ENCODE data around the gene WIF1.

Gene WIF1

GRCh38 chr12:65169320-65170208, 48.5 kb upstream of the WIF1 start, which contains the start of gene LEMD3 (continued):
- TF ChIP-seq ZEB2 (tag by site-specific recombination; IDR thresholded peaks at IDR 0.05) (peak; percentile 99), ZBTB21 (tag by site-specific recombination; IDR thresholded peaks at IDR 0.05) (peak; percentile 50; the same call in 1 of the 2 replicates), SETDB1 (IDR thresholded peaks at IDR 0.05; ENCODE audit: insufficient read length, low read length) (peak; percentile 72), ZNF114 (tag by site-specific recombination; IDR thresholded peaks at IDR 0.05) (no peak), GLIS2 (tag by site-specific recombination; IDR thresholded peaks at IDR 0.05) (peak; percentile 79), HOXD13 (CRISPR knock-in tag; IDR thresholded peaks at IDR 0.05; ENCODE audit: borderline replicate concordance) (peak; percentile 97), ZNF140 (tag by site-specific recombination; IDR thresholded peaks at IDR 0.05) (no peak), KLF16 (tag by site-specific recombination; IDR thresholded peaks at IDR 0.05) (0 out of 2 replicates have a peak, but pooled peaks have one; percentile 12), ZNF639 (tag by site-specific recombination; IDR thresholded peaks at IDR 0.05) (peak; percentile 47; the same call in 1 of the 2 replicates), ZSCAN30 (tag by site-specific recombination; IDR thresholded peaks at IDR 0.05) (peak; percentile 11; the same call in 1 of the 2 replicates), ZBTB17 (tag by site-specific recombination; IDR thresholded peaks at IDR 0.05) (peak; percentile 67; the same call in 1 of the 2 replicates), REST (tag by site-specific recombination; IDR thresholded peaks at IDR 0.05) (no peak), ZNF335 (tag by site-specific recombination; conservative IDR thresholded peaks at IDR 0.05) (peak; percentile 70; the same call in 1 of the 2 replicates), BCL6B (tag by site-specific recombination; IDR thresholded peaks at IDR 0.05) (no peak), ZNF561 (tag by site-specific recombination; IDR thresholded peaks at IDR 0.05; ENCODE audit: borderline replicate concordance) (peak; percentile 84), ZBTB48 (tag by site-specific recombination; IDR thresholded peaks at IDR 0.05) (no peak), SP3 (tag by site-specific recombination; IDR thresholded peaks at IDR 0.05) (peak; percentile 77)
- TF ChIP-seq, protein P1, sequence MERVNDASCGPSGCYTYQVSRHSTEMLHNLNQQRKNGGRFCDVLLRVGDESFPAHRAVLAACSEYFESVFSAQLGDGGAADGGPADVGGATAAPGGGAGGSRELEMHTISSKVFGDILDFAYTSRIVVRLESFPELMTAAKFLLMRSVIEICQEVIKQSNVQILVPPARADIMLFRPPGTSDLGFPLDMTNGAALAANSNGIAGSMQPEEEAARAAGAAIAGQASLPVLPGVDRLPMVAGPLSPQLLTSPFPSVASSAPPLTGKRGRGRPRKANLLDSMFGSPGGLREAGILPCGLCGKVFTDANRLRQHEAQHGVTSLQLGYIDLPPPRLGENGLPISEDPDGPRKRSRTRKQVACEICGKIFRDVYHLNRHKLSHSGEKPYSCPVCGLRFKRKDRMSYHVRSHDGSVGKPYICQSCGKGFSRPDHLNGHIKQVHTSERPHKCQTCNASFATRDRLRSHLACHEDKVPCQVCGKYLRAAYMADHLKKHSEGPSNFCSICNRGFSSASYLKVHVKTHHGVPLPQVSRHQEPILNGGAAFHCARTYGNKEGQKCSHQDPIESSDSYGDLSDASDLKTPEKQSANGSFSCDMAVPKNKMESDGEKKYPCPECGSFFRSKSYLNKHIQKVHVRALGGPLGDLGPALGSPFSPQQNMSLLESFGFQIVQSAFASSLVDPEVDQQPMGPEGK (tag by site-specific recombination; IDR thresholded peaks at IDR 0.05): peak; percentile 73; the same call in 1 of the 2 replicates
- TF ChIP-seq, protein P2, sequence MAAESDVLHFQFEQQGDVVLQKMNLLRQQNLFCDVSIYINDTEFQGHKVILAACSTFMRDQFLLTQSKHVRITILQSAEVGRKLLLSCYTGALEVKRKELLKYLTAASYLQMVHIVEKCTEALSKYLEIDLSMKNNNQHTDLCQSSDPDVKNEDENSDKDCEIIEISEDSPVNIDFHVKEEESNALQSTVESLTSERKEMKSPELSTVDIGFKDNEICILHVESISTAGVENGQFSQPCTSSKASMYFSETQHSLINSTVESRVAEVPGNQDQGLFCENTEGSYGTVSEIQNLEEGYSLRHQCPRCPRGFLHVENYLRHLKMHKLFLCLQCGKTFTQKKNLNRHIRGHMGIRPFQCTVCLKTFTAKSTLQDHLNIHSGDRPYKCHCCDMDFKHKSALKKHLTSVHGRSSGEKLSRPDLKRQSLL (tag by site-specific recombination; IDR thresholded peaks at IDR 0.05): peak; percentile 85; the same call in 1 of the 2 replicates
- TF ChIP-seq, protein P3, sequence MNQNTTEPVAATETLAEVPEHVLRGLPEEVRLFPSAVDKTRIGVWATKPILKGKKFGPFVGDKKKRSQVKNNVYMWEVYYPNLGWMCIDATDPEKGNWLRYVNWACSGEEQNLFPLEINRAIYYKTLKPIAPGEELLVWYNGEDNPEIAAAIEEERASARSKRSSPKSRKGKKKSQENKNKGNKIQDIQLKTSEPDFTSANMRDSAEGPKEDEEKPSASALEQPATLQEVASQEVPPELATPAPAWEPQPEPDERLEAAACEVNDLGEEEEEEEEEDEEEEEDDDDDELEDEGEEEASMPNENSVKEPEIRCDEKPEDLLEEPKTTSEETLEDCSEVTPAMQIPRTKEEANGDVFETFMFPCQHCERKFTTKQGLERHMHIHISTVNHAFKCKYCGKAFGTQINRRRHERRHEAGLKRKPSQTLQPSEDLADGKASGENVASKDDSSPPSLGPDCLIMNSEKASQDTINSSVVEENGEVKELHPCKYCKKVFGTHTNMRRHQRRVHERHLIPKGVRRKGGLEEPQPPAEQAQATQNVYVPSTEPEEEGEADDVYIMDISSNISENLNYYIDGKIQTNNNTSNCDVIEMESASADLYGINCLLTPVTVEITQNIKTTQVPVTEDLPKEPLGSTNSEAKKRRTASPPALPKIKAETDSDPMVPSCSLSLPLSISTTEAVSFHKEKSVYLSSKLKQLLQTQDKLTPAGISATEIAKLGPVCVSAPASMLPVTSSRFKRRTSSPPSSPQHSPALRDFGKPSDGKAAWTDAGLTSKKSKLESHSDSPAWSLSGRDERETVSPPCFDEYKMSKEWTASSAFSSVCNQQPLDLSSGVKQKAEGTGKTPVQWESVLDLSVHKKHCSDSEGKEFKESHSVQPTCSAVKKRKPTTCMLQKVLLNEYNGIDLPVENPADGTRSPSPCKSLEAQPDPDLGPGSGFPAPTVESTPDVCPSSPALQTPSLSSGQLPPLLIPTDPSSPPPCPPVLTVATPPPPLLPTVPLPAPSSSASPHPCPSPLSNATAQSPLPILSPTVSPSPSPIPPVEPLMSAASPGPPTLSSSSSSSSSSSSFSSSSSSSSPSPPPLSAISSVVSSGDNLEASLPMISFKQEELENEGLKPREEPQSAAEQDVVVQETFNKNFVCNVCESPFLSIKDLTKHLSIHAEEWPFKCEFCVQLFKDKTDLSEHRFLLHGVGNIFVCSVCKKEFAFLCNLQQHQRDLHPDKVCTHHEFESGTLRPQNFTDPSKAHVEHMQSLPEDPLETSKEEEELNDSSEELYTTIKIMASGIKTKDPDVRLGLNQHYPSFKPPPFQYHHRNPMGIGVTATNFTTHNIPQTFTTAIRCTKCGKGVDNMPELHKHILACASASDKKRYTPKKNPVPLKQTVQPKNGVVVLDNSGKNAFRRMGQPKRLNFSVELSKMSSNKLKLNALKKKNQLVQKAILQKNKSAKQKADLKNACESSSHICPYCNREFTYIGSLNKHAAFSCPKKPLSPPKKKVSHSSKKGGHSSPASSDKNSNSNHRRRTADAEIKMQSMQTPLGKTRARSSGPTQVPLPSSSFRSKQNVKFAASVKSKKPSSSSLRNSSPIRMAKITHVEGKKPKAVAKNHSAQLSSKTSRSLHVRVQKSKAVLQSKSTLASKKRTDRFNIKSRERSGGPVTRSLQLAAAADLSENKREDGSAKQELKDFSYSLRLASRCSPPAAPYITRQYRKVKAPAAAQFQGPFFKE (tag by site-specific recombination; IDR thresholded peaks at IDR 0.05; ENCODE audit: borderline replicate concordance): peak; percentile 80; the same call in 1 of the 2 replicates

Measured in HEK293 (cell line).